C4-2B (cell line): ENCODE results near the gene OR1F1.

ENCODE experiments used
- CTCF ChIP-seq: fragments of 450-650 bp; conservative IDR thresholded peaks from 2 replicates; pipeline ENCODE4 v1.5.1; 2017; ENCODE audit warnings: mild to moderate bottlenecking
- ZFX ChIP-seq: fragments of 450-650 bp; IDR thresholded peaks from 2 replicates; pipeline ENCODE4 v1.6.1; 2017

- TF ChIP-seq CTCF (no peak), ZFX (no peak)
Observed at GRCh38 chr16:3175157-3176093, 12.6 kb upstream of the OR1F1 start.
